Mesothelial cell of epicardium (in vitro differentiated cells): ENCODE measurements around the gene TCEAL5. TPM values are rescaled to one million over a fixed set of nuclear protein-coding genes. Genes with fewer than 3 reads are reported as not detected.

Source experiments
- DNase-seq, 2 experiments: peaks; one replicate each; pipeline ENCODE4 v3.0.0; 2021; ENCODE audit warnings: low spot score in 2 of 2; ENCODE audit not compliant: unreplicated experiment in 2 of 2
- H3K27ac Mint-ChIP-seq: 2 replicates; pipeline ENCODE4 v1.8.0; 2021; ENCODE audit warnings: mixed read lengths
- H3K27me3 Mint-ChIP-seq: 2 replicates; pipeline ENCODE4 v1.8.0; 2021; ENCODE audit warnings: low read depth, mixed read lengths
- H3K36me3 Mint-ChIP-seq: 2 replicates; pipeline ENCODE4 v1.8.0; 2021; ENCODE audit warnings: mixed read lengths
- H3K4me1 Mint-ChIP-seq: 2 replicates; pipeline ENCODE4 v1.8.0; 2021; ENCODE audit warnings: mixed read lengths
- H3K4me3 Mint-ChIP-seq: 2 replicates; pipeline ENCODE4 v1.8.0; 2021; ENCODE audit warnings: mild to moderate bottlenecking, moderate library complexity, mixed read lengths
- H3K9me3 Mint-ChIP-seq: 2 replicates; pipeline ENCODE4 v1.8.0; 2021; ENCODE audit warnings: mixed read lengths
- total RNA-seq: library from RNA; stranded (reverse); gene quantifications from 3 replicates; pipeline ENCODE4 v1.2.1, GENCODE V29; 2021
- TF ChIP-seq, protein P1 (sequence below): fragments of 200-600 bp; sonication (generic); IDR thresholded peaks from one replicate; pipeline ENCODE4 v1.5.0; 2021; ENCODE audit warnings: antibody characterized with exemption; ENCODE audit not compliant: unreplicated experiment

Gene TCEAL5
- total RNA-seq, 1 donor from 2014 or later: not detected

DNA sequence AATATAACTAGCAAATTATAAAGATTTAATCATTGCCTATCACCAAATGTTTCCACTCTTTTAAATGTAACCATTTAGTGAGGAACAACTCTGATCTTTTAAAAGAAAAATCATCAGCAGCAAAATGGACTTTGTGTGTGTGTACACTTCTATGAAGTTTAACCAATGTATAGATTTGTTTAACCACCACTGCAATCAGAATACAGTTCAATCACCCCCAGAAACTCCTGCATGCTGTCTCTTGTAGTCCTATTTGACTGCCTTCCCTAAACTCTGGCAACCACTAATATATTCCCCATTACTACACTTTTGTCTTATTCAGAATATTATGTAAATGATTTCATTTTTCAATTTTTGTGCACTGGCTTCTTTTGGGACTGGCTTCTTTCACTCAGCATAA is 19.9 kb downstream of the TCEAL5 start:
- peaks cover 19% of the 10 kb centered on the region for H3K4me1 Mint-ChIP-seq
- H3K27ac Mint-ChIP-seq: no peak overlapping the region
- H3K36me3 Mint-ChIP-seq: peaks cover 3% of the 10 kb centered on the region
- no peak for DNase-seq
- no peak overlapping the region for H3K4me3 Mint-ChIP-seq
- TF ChIP-seq, protein P1, sequence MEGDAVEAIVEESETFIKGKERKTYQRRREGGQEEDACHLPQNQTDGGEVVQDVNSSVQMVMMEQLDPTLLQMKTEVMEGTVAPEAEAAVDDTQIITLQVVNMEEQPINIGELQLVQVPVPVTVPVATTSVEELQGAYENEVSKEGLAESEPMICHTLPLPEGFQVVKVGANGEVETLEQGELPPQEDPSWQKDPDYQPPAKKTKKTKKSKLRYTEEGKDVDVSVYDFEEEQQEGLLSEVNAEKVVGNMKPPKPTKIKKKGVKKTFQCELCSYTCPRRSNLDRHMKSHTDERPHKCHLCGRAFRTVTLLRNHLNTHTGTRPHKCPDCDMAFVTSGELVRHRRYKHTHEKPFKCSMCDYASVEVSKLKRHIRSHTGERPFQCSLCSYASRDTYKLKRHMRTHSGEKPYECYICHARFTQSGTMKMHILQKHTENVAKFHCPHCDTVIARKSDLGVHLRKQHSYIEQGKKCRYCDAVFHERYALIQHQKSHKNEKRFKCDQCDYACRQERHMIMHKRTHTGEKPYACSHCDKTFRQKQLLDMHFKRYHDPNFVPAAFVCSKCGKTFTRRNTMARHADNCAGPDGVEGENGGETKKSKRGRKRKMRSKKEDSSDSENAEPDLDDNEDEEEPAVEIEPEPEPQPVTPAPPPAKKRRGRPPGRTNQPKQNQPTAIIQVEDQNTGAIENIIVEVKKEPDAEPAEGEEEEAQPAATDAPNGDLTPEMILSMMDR: no peak
- H3K9me3 Mint-ChIP-seq: peaks cover 24% of the 10 kb centered on the region
- H3K27me3 Mint-ChIP-seq: no peaks in the 10 kb centered on the region

DNA sequence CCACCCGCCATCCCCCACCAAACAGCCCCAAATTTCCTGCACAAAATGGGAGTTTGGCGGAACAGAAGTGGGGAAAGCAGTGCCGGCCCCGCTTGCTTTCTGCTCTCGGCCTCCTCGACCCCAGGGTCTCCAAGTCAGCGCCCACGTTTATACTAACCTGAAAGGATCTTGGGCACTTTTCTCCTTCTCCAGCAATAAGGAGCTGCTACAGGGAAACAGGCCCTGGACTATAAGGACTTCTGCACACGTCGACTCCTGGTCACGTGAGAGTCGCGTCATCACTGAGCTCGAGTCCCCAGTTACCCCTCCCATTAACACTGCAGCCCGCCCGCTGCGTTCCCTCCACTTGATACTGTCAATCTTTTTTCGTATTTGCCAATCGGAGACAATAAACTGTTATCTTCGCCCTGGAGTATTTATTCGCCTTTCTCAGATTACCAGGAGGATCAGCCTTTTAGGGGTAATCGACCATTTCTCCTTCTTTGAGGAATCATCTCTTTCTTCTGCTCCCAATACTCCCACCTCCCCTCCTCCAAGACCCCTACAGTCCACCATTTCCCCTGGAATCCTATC is 21.5 kb downstream of the TCEAL5 start, which contains the start of gene TCEAL8:
Gene TCEAL8 (minus strand): TSS at position 235 of the 573 bp plus-strand sequence. CDS start 1,176 bp downstream, outside the sequence.
- Mint-ChIP-seq H3K27me3 (no peaks in the 10 kb centered on the region), H3K27ac (peak within 1 kb of the TSS; percentile 97), H3K9me3 (peaks cover 24% of the 10 kb centered on the region), H3K4me3 (peak within 1 kb of the TSS; percentile 89), H3K36me3 (peaks cover 3% of the 10 kb centered on the region), H3K4me1 (peaks cover 29% of the 10 kb centered on the region)
- DNase-seq: peak; percentile 48 to 67
- TF ChIP-seq, protein P1: no peak

DNA sequence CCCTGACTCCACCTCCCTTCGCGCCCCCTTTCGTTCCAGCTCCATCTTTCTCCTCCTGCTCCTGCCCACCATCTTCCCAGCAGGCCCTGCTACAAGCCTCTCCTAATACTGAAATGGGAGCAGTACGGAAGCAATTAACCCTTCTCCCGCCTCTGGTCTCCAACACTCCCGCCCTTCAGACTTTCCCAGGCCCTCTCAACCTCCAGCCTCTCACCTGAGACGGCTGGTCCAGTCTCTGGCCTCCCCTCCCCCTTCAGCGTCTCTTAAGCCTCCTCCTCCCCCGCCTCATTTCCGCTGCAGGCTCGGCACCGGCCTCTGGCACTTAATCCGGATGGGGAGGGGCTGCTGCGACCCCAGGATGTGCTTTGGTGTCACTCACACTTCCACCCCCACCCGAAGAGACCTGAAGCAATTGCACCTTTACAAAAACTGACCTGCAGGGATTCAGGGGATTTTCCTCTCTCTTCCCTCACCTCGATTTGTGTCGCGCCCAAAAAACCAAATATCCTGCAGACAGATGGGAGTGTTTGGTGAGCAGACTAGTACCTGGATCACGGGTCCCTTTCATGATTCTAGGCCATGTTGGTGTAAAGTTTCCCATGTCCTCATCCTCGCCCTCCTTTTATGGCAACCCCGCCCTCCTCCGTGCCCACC is 22.3 kb downstream of the TCEAL5 start:
- TF ChIP-seq, protein P1: no peak
- H3K4me1 Mint-ChIP-seq: peaks cover 29% of the 10 kb centered on the region
- peaks cover 3% of the 10 kb centered on the region for H3K36me3 Mint-ChIP-seq
- peaks cover 19% of the 10 kb centered on the region for H3K9me3 Mint-ChIP-seq
- peak overlapping the region; percentile 97 for H3K27ac Mint-ChIP-seq
- H3K27me3 Mint-ChIP-seq: no peaks in the 10 kb centered on the region
- no peak for DNase-seq
- H3K4me3 Mint-ChIP-seq: peak overlapping the region; percentile 89

DNA sequence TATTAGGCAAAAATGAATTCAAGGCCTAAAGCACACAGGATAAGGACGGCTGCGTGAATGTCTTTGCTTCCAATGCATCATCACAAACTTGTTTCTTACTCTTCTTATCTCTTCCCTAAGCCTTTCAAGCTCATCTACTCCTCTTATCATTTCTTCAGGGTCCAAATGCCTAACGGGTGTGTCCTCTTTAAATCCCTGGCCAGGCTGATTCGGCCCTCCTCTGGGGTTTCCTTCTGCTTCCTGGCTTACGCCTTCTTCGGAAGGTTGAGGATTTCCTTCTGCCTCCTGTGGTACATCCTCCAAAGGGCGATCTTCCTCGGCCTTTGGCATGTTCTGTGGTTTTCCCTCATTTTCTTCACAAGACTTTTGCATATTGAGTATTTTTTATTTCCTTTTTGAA is 22.9 kb downstream of the TCEAL5 start:
- peaks cover 16% of the 10 kb centered on the region for H3K9me3 Mint-ChIP-seq
- DNase-seq: no peak
- TF ChIP-seq, protein P1: no peak
- H3K4me3 Mint-ChIP-seq: peak overlapping the region; percentile 89
- peaks cover 31% of the 10 kb centered on the region for H3K4me1 Mint-ChIP-seq
- no peaks in the 10 kb centered on the region for H3K27me3 Mint-ChIP-seq
- peak overlapping the region; percentile 97 for H3K27ac Mint-ChIP-seq
- peaks cover 3% of the 10 kb centered on the region for H3K36me3 Mint-ChIP-seq

DNA sequence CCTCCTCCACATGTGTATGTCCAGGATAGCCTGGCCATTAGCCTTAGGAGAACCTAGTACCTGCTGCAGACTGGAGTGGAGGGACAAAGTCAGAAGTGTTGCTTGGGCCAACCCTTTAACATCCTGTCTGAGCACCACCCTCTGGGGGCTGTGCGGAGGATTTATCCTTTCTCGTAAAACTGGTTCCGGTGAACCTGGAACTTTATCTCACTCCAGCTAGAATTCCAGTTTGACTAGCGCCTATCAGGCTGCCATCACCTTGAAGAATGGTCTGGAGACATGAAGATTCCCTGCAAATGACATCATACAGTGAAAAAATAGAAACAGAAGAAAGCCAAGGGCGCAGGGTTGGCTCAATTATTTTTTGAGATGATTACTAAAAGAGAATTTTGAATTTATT is 25.6 kb downstream of the TCEAL5 start:
- H3K36me3 Mint-ChIP-seq: peaks cover 3% of the 10 kb centered on the region
- H3K4me3 Mint-ChIP-seq: no peak overlapping the region
- TF ChIP-seq, protein P1: no peak
- H3K9me3 Mint-ChIP-seq: peaks cover 10% of the 10 kb centered on the region
- DNase-seq: no peak
- H3K27ac Mint-ChIP-seq: peak overlapping the region; percentile 78
- H3K4me1 Mint-ChIP-seq: peaks cover 31% of the 10 kb centered on the region
- H3K27me3 Mint-ChIP-seq: no peaks in the 10 kb centered on the region
